Small intestine (tissue), 7 donors: Measurements from ENCODE around the gene HDAC2. TPM values are rescaled to one million over a fixed set of nuclear protein-coding genes. Genes with fewer than 3 reads are reported as not detected.

ENCODE experiments used
- DNase-seq, 2 donors: peaks; one replicate each; pipeline versions ENCODE4 v3.0.0 to v3.0.0-alpha.2; 2013
- FAIRE-seq: peaks from 2 replicates; lab custom pipeline; 2012; peaks lifted over from hg19 to GRCh38; lab: Jason Lieb, UNC
- H3K27ac ChIP-seq, 3 donors: one replicate each; pipeline ENCODE4 v1.5.1; 2013; ENCODE audit warnings: low read length in 2 of 3, mild to moderate bottlenecking in 2 of 3, control low read depth in 1 of 3, inconsistent platforms in 1 of 3, low read depth in 1 of 3, moderate library complexity in 1 of 3
- H3K27me3 ChIP-seq, 3 donors: one replicate each; pipeline ENCODE4 v1.6.1; 2013; ENCODE audit warnings: low read length in 3 of 3, inconsistent platforms in 1 of 3; ENCODE audit not compliant: control insufficient read depth in 3 of 3, insufficient read depth in 3 of 3
- H3K36me3 ChIP-seq, 3 donors: one replicate each; pipeline ENCODE4 v1.6.1; 2013; ENCODE audit warnings: low read length in 3 of 3, inconsistent platforms in 1 of 3, low read depth in 1 of 3, mild to moderate bottlenecking in 1 of 3, moderate library complexity in 1 of 3; ENCODE audit not compliant: control insufficient read depth in 3 of 3, insufficient read depth in 2 of 3
- H3K4me1 ChIP-seq, 3 donors: one replicate each; pipeline ENCODE4 v1.6.1; 2013; ENCODE audit warnings: low read length in 2 of 3, inconsistent platforms in 1 of 3, low read depth in 1 of 3, mild to moderate bottlenecking in 1 of 3, moderate library complexity in 1 of 3; ENCODE audit not compliant: control insufficient read depth in 3 of 3, insufficient read depth in 2 of 3
- H3K4me3 ChIP-seq, 3 donors: one replicate each; pipeline ENCODE4 v1.5.1; 2013; ENCODE audit warnings: low read length in 3 of 3, control low read depth in 1 of 3, inconsistent platforms in 1 of 3, low read depth in 1 of 3, mild to moderate bottlenecking in 1 of 3, moderate library complexity in 1 of 3
- H3K9me3 ChIP-seq, 2 donors: one replicate each; pipeline ENCODE4 v1.6.1; 2013; ENCODE audit warnings: low read depth in 1 of 2, low read length in 1 of 2; ENCODE audit not compliant: control insufficient read depth in 2 of 2, insufficient read depth in 1 of 2
- WGBS, 3 donors: extraction: QIAGEN DNeasy Blood & Tissue Kit; methylation state at CpG; one replicate each; pipeline ENCODE4 v1.1.7; 2013; 5-methylcytosine and 5-hydroxymethylcytosine counted together
- polyA plus RNA-seq, 4 donors: library from polyadenylated mRNA; stranded (reverse) in 3 of 4; unstranded in 1 of 4; fragments of 200-250 nt in 3 of 4; fragments of 120-200 nt in 1 of 4; gene quantifications; one replicate each; pipeline versions ENCODE4 v1.2.1 to v1.2.3, GENCODE V29; 2013
- donor health status: healthy with polysubstance abuse.
- donor health status: control.
- donor health status: control.
- donor health status: Bipolar disorder and iron deficiency.
- donor health status: healthy.

The HDAC2 gene
- polyA plus RNA-seq, 4 donors: 42.7 to 119 (median 69.3) TPM

- Histone ChIP-seq H3K27me3 (no peaks in the 10 kb centered on the region), H3K4me3 (no peak overlapping the region), H3K9me3 (no peaks in the 10 kb centered on the region), H3K4me1 (no peaks in the 10 kb centered on the region), H3K36me3 (no peaks in the 10 kb centered on the region), H3K27ac (no peak overlapping the region)
- DNase-seq (no peak), FAIRE-seq (no peak)
- WGBS, 3 donors: 85 to 90% (median 86%) methylated on average over 2 of the region's 2 CpGs
Observed at GRCh38 chr6:113884011-113884410, 86.9 kb downstream of the HDAC2 start.

Other genes with a start within 250 kb of the HDAC2 start
- 10 to 100 TPM; 18.1 to 82.0 (median 26.2) TPM for gene MARCKS, start 113.8 kb downstream of the HDAC2 start, polyA plus RNA-seq